Measurements from ENCODE around the gene RAP1A.

DNA sequence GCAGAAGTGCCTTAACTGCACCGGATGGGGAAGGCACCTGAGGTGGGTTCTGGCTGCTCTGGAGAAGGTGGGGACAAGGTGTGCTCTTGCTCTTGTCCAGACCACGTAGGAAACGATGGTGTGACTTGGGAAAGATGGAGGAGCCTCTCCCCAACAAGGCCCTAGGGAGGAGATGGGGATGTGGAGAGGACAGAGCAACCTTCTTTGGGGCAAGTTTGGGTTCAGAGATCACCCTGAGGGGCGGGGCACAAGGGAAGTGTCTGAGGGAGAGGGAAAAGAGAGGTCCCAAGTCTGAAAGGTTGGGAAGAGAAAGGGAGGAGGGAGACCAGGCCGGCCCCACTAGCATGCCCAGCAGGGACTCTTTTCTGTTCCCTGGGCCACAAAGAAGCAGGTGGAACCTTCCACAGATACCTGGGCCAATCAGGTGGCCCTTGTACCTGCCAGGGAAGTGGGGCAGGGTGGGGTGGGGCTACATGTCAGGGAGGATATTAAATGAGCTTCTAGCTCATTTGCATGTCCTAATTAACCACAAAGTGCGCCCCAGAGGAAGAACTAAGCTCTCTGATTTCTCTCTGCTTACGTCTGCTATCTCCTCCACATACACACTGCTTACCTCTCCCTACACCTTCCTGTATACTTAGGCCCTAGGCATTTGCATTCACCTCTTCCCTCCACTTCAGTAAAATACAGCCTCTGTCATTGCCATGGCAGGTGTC is 103.7 kb downstream of the RAP1A start:
- TF ChIP-seq, protein P1, sequence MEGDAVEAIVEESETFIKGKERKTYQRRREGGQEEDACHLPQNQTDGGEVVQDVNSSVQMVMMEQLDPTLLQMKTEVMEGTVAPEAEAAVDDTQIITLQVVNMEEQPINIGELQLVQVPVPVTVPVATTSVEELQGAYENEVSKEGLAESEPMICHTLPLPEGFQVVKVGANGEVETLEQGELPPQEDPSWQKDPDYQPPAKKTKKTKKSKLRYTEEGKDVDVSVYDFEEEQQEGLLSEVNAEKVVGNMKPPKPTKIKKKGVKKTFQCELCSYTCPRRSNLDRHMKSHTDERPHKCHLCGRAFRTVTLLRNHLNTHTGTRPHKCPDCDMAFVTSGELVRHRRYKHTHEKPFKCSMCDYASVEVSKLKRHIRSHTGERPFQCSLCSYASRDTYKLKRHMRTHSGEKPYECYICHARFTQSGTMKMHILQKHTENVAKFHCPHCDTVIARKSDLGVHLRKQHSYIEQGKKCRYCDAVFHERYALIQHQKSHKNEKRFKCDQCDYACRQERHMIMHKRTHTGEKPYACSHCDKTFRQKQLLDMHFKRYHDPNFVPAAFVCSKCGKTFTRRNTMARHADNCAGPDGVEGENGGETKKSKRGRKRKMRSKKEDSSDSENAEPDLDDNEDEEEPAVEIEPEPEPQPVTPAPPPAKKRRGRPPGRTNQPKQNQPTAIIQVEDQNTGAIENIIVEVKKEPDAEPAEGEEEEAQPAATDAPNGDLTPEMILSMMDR (IDR thresholded peaks at IDR 0.05; ENCODE audit: low read depth, low read length, poor library complexity, severe bottlenecking) = no peak
- TF ChIP-seq EZH2phosphoT487 (IDR thresholded peaks at IDR 0.05; ENCODE audit: borderline replicate concordance, low read length) = no peak

Measured in DOHH2 (cell line).